Kidney (tissue), 14 donors: ENCODE results near the gene C1QTNF1. TPM values are rescaled to one million over a fixed set of nuclear protein-coding genes. Genes with fewer than 3 reads are reported as not detected.

ENCODE experiments used
- DNase-seq, 5 donors: peaks; one replicate each; pipeline ENCODE4 v3.0.0-alpha.2; 2013 to 2020
- FAIRE-seq: peaks from 2 replicates; lab custom pipeline; 2012; peaks lifted over from hg19 to GRCh38; lab: Jason Lieb, UNC
- H3K27ac ChIP-seq, 2 donors: one replicate each; pipeline ENCODE4 v1.7.0; 2013; ENCODE audit warnings: low read depth in 2 of 2, low read length in 2 of 2, inconsistent platforms in 1 of 2
- H3K27me3 ChIP-seq: one replicate; pipeline ENCODE4 v1.7.1; 2013; ENCODE audit warnings: low read length, inconsistent platforms; ENCODE audit not compliant: control insufficient read depth, insufficient read depth
- H3K36me3 ChIP-seq, 3 donors: one replicate each; pipeline versions ENCODE4 v1.7.0 to v1.7.1; 2013; ENCODE audit warnings: low read length in 3 of 3, control low read depth in 1 of 3, inconsistent platforms in 1 of 3; ENCODE audit not compliant: insufficient read depth in 3 of 3, control insufficient read depth in 2 of 3
- H3K4me1 ChIP-seq, 3 donors: one replicate each; pipeline versions ENCODE4 v1.7.0 to v1.7.1; 2013; ENCODE audit warnings: low read length in 3 of 3, inconsistent platforms in 1 of 3, low read depth in 1 of 3; ENCODE audit not compliant: control insufficient read depth in 2 of 3, insufficient read depth in 2 of 3
- H3K4me3 ChIP-seq, 3 donors: one replicate each; pipeline versions ENCODE4 v1.7.0 to v1.8.1; 2013; ENCODE audit warnings: low read length in 3 of 3, control low read depth in 1 of 3, inconsistent platforms in 1 of 3
- H3K9ac ChIP-seq, 3 donors: one replicate each; pipeline versions ENCODE4 v1.7.0 to v1.7.1; 2013; ENCODE audit warnings: low read length in 3 of 3, control low read depth in 1 of 3, inconsistent platforms in 1 of 3
- H3K9me3 ChIP-seq, 3 donors: one replicate each; pipeline versions ENCODE4 v1.7.0 to v1.7.1; 2013; ENCODE audit warnings: low read length in 3 of 3, control low read depth in 1 of 3, inconsistent platforms in 1 of 3; ENCODE audit not compliant: control insufficient read depth in 2 of 3, insufficient read depth in 1 of 3
- CTCF ChIP-seq: IDR thresholded peaks from 3 replicates; pipeline ENCODE4 v1.5.1; 2012; ENCODE audit warnings: mild to moderate bottlenecking, moderate library complexity, borderline replicate concordance; ENCODE audit not compliant: insufficient read depth; ENCODE audit errors: extremely low read depth
- intact Hi-C: fragments of 100-400 bp; cut with DNase I; formaldehyde crosslinking; loops from one replicate; pipeline ENCODE4 v1.11.1; 2022
- polyA plus RNA-seq: library from polyadenylated mRNA; stranded (reverse); fragments of 350-450 nt; fragmentation: Illumina TruSeq; extraction: RNeasy Lipid Tissue Mini Kit (QIAGEN cat#74804); gene quantifications from one replicate; pipeline ENCODE4 v1.2.3, GENCODE V29; 2014; ENCODE audit warnings: low read depth, low replicate concordance; ENCODE audit not compliant: insufficient read depth
- total RNA-seq: library from RNA; stranded (reverse); fragmentation: NEBNext Ultra II Directional; extraction: Animal tissue kit (Norgen Biotek cat#: 25700); gene quantifications from one replicate; pipeline ENCODE4 v1.2.1, GENCODE V29; 2021
- donor health status: control.
- donor health status: control.
- donor health status: control.
- donor health status: control.
- donor health status: control.
- donor health status: DM: yes; HTN: yes; CAD: no.
- donor health status: Normal renal cell carcinoma (clear cell type).

C1QTNF1 gene
- total and polyA plus RNA-seq, 2 donors from 2014 or later: 18.0 to 65.2 TPM

- intact Hi-C loops: no loop called here
- Histone ChIP-seq H3K9me3 (no peaks in the 10 kb centered on the region), H3K9ac (no peak overlapping the region), H3K27ac (peak overlapping the region in 1 of 2 donors; percentile 51), H3K4me1 (peaks cover 0 to 7% (median 2%) of the 10 kb centered on the region in 3 donors), H3K4me3 (peak overlapping the region in 1 of 3 donors; percentile 32), H3K27me3 (no peaks in the 10 kb centered on the region), H3K36me3 (peaks cover 0 to 5% (median 3%) of the 10 kb centered on the region in 3 donors)
- FAIRE-seq (no peak), DNase-seq (peak in 1 of 5 donors; percentile 8)
- TF ChIP-seq CTCF: no peak
Measured at GRCh38 chr17:78988152-78988551, 35.8 kb upstream of the C1QTNF1 start.

GRCh38 chr17:78990349-78991016 lies 33.5 kb upstream of the C1QTNF1 start:
- no peak overlapping the region for H3K9ac ChIP-seq
- H3K27me3 ChIP-seq: no peaks in the 10 kb centered on the region
- peaks cover 0 to 7% (median 2%) of the 10 kb centered on the region in 3 donors for H3K4me1 ChIP-seq
- H3K4me3 ChIP-seq: no peak overlapping the region
- peaks cover 0 to 5% (median 3%) of the 10 kb centered on the region in 3 donors for H3K36me3 ChIP-seq
- no peak overlapping the region for H3K27ac ChIP-seq
- intact Hi-C loops: no loop called here
- H3K9me3 ChIP-seq: no peaks in the 10 kb centered on the region
- FAIRE-seq (no peak), DNase-seq (peak in 1 of 5 donors; percentile 71)
- no peak for TF ChIP-seq CTCF

- H3K36me3 ChIP-seq: peaks cover 0 to 5% (median 3%) of the 10 kb centered on the region in 3 donors
- no peaks in the 10 kb centered on the region for H3K27me3 ChIP-seq
- H3K4me3 ChIP-seq: no peak overlapping the region
- no peak overlapping the region for H3K27ac ChIP-seq
- intact Hi-C loops: no loop called here
- H3K9me3 ChIP-seq: no peaks in the 10 kb centered on the region
- H3K9ac ChIP-seq: no peak overlapping the region
- no peak for DNase-seq
- no peak for FAIRE-seq
- peaks cover 0 to 7% (median 4%) of the 10 kb centered on the region in 3 donors for H3K4me1 ChIP-seq
- TF ChIP-seq CTCF: no peak
Measured at GRCh38 chr17:78991017-78991738, 32.8 kb upstream of the C1QTNF1 start.
